NCI-H2081 treated with DMSO at 0.1 percent for 48 hours (cell line): ENCODE data around the gene MED10.
"Not testable (repeated sequence)": the region's sequence is repeated elsewhere in the genome, so short reads cannot be mapped to it uniquely, and the experiment has no call there.

Source experiments
- DNase-seq: peaks from one replicate; lab custom pipeline; 2025; lab: John Stamatoyannopoulos, UW

MED10 gene

GRCh38 chr5:6373081-6373846 is 5.1 kb downstream of the MED10 start:
- DNase-seq: no peak

- DNase-seq: no peak
Measured at GRCh38 chr5:6372251-6373080, 5.9 kb downstream of the MED10 start.

GRCh38 chr5:6371079-6371810 is 7.1 kb downstream of the MED10 start:
- DNase-seq: no peak

GRCh38 chr5:6370580-6370979 is 7.8 kb downstream of the MED10 start:
- no peak for DNase-seq

- peak; percentile 27 for DNase-seq
Measured at GRCh38 chr5:6365977-6366590, 12.3 kb downstream of the MED10 start.

GRCh38 chr5:6365142-6365976 is 13.0 kb downstream of the MED10 start:
- DNase-seq: no peak

- DNase-seq: not testable (repeated sequence)
Measured at GRCh38 chr5:6363454-6364011, 14.8 kb downstream of the MED10 start.

GRCh38 chr5:6362846-6363245 is 15.5 kb downstream of the MED10 start:
- DNase-seq: no peak

- no peak for DNase-seq
Measured at GRCh38 chr5:6361101-6361500, 17.2 kb downstream of the MED10 start.

- no peak for DNase-seq
Measured at GRCh38 chr5:6360323-6361072, 17.8 kb downstream of the MED10 start.

- DNase-seq: no peak
Measured at GRCh38 chr5:6359555-6360322, 18.6 kb downstream of the MED10 start.

GRCh38 chr5:6358434-6358820 is 19.9 kb downstream of the MED10 start:
- no peak for DNase-seq

GRCh38 chr5:6357817-6358433 is 20.4 kb downstream of the MED10 start:
- DNase-seq: not testable (repeated sequence)

- no peak for DNase-seq
Measured at GRCh38 chr5:6356578-6357164, 21.7 kb downstream of the MED10 start.

GRCh38 chr5:6355294-6355693 is 23.1 kb downstream of the MED10 start:
- DNase-seq: no peak

- no peak for DNase-seq
Measured at GRCh38 chr5:6354848-6355247, 23.5 kb downstream of the MED10 start.

GRCh38 chr5:6353602-6354302 is 24.6 kb downstream of the MED10 start:
- DNase-seq: no peak
